Ovary (tissue), 3 donors: Measurements from ENCODE around the gene TFAP2B.

Experiments used
- EP300 ChIP-seq: sonication (generic); formaldehyde crosslinking; IDR thresholded peaks from one replicate; pipeline ENCODE4 v1.6.1; 2017; ENCODE audit warnings: antibody characterized with exemption
- POLR2A ChIP-seq: fragments of 450-650 bp; IDR thresholded peaks from one replicate; pipeline ENCODE4 v1.6.1; 2017; ENCODE audit warnings: antibody characterized with exemption, mild to moderate bottlenecking, moderate library complexity
- TF ChIP-seq, protein P1 (sequence below), 3 donors: fragments of 450-650 bp in 2 of 3; fragments of 200-600 bp in 1 of 3; IDR thresholded peaks; one replicate each; pipeline versions ENCODE4 v1.5.1 to v1.8.0; 2016 to 2022; ENCODE audit warnings: antibody characterized with exemption in 3 of 3, mild to moderate bottlenecking in 1 of 3
- donor health status: DM: no; HTN: no; CAD: no.

DNA sequence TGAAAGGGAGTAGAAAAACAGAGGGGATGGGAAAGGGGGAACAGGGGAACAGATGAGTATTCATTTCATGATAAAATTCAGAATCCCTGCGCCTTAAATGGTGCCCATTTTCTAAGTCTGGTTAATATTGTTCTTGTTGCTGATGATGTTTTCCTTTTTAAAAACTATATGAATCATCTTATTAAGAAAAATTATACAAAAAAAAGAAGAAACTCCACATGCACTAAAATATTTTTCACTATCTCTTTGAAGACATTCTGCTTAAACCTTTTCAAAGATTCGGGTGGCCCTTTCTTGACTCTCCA is 1.1 kb upstream of the TFAP2B start:
- TF ChIP-seq, protein P1, sequence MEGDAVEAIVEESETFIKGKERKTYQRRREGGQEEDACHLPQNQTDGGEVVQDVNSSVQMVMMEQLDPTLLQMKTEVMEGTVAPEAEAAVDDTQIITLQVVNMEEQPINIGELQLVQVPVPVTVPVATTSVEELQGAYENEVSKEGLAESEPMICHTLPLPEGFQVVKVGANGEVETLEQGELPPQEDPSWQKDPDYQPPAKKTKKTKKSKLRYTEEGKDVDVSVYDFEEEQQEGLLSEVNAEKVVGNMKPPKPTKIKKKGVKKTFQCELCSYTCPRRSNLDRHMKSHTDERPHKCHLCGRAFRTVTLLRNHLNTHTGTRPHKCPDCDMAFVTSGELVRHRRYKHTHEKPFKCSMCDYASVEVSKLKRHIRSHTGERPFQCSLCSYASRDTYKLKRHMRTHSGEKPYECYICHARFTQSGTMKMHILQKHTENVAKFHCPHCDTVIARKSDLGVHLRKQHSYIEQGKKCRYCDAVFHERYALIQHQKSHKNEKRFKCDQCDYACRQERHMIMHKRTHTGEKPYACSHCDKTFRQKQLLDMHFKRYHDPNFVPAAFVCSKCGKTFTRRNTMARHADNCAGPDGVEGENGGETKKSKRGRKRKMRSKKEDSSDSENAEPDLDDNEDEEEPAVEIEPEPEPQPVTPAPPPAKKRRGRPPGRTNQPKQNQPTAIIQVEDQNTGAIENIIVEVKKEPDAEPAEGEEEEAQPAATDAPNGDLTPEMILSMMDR (IDR thresholded peaks at IDR 0.05), result no peak
- TF ChIP-seq POLR2A (no peak), EP300 (no peak)
